Measurements from ENCODE around the gene ARHGAP19.

DNA sequence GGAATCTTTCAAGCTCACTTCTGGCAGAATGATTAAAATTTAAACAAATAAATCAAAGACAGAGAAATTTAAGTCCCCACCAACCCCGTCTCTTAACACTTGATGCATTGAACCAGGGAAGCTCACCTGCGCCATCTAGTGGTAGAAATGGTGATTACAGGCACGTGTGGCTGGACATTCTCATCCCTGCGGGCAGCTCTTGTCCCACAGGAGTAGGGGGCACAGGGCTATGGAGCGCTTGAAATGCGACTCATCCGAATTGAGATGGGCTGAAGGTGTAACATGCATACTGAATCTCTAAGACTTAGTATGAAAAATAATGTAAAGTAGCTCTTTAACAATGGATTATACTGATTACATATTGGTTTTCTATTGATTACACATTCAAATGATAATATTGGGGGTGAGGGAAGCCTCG, 81.9 kb downstream of the ARHGAP19 start:
- TF ChIP-seq EZH2 (IDR thresholded peaks at IDR 0.05; ENCODE audit: borderline replicate concordance, low read depth, low read length, poor library complexity, severe bottlenecking) (no peak), CTCF (conservative IDR thresholded peaks at IDR 0.05; ENCODE audit: low read depth, low read length) (peak; percentile 96)

All from A673 (cell line).